K562 (cell line): ENCODE measurements around the gene C12orf60. TPM values are rescaled to one million over a fixed set of nuclear protein-coding genes. Genes with fewer than 3 reads are reported as not detected.

Source experiments
- ATAC-seq: fragments of 200-7000 bp; cut with Tn5 transposase; 3 replicates; pipeline ENCODE4 v1.9.1; 2020; ENCODE audit warnings: moderate library complexity
- BruUV-seq: library from RNA; stranded (reverse); fragments of 400-500 nt; replicated peaks from 2 replicates; lab custom pipeline; 2021; lab: Mats Ljungman, UMichigan
- CTCF ChIA-PET: fragments of 300-600 bp; formaldehyde crosslinking; extraction: SDS; loops from one replicate; lab custom pipeline; 2021; ENCODE audit warnings: low intra/inter-chr PET ratio; lab: Yijun Ruan, JAX
- POLR2A ChIA-PET: fragments of 300-600, 350-650 bp; sonication (Branson Sonifier 250); formaldehyde crosslinking; extraction: SDS; loops from one replicate; lab custom pipeline; 2021; ENCODE audit warnings: antibody characterized with exemption, inconsistent platforms; lab: Yijun Ruan, JAX
- DNase-seq, 4 experiments: peaks; one replicate each; pipeline versions ENCODE4 v3.0.0 to v3.0.0-alpha.2; 2011 to 2018; ENCODE audit warnings: low spot score in 3 of 4, mixed read lengths in 3 of 4; ENCODE audit errors: extremely low read depth in 1 of 4
- FAIRE-seq: peaks from 2 replicates; lab custom pipeline; 2011; peaks lifted over from hg19 to GRCh38; lab: Jason Lieb, UNC
- H2AFZ ChIP-seq: 2 replicates; pipeline ENCODE4 v1.6.0; 2011; ENCODE audit warnings: low read depth, low read length, control low read depth, inconsistent platforms
- H3K27ac ChIP-seq: fragments of 200-600 bp; 3 replicates; pipeline ENCODE4 v1.8.0; 2011; ENCODE audit warnings: low read depth, mild to moderate bottlenecking, control low read depth, inconsistent platforms, low read length, moderate library complexity, mixed read lengths; ENCODE audit errors: extremely low read depth
- H3K27me3 ChIP-seq, 2 experiments: fragments of 300-600 bp in 1 of 2; 2 replicates in 1 of 2; 3 replicates in 1 of 2; pipeline versions ENCODE4 v1.6.0 to v1.8.0; 2011; ENCODE audit warnings: inconsistent platforms in 2 of 2, low read length in 2 of 2, mild to moderate bottlenecking in 1 of 2, mixed read lengths in 1 of 2, moderate library complexity in 1 of 2; ENCODE audit not compliant: control insufficient read depth in 2 of 2, insufficient read depth in 2 of 2
- H3K36me3 ChIP-seq: fragments of 300-600 bp; 3 replicates; pipeline ENCODE4 v1.8.0; 2011; ENCODE audit warnings: mild to moderate bottlenecking, low read length, inconsistent platforms; ENCODE audit not compliant: control insufficient read depth, insufficient read depth
- H3K4me1 ChIP-seq, 2 experiments: fragments of 200-600 bp in 1 of 2; replicated peaks in 1 of 2; 2 replicates in 1 of 2; 3 replicates in 1 of 2; pipeline versions ENCODE4 v1.5.1 to v1.8.0; 2011; ENCODE audit warnings: inconsistent platforms in 2 of 2, low read length in 2 of 2, mild to moderate bottlenecking in 1 of 2, mixed read lengths in 1 of 2, moderate library complexity in 1 of 2; ENCODE audit not compliant: control insufficient read depth in 2 of 2, insufficient read depth in 2 of 2
- H3K4me2 ChIP-seq: 2 replicates; pipeline ENCODE4 v1.6.1; 2011; ENCODE audit warnings: low read length, control low read depth, inconsistent platforms, mixed read lengths; ENCODE audit not compliant: insufficient read depth
- H3K4me3 ChIP-seq: fragments of 200-600 bp; sonication (generic), shearing (Covaris generic); 2 replicates; pipeline ENCODE4 v1.5.1; 2016; ENCODE audit warnings: control low read depth, inconsistent platforms
- H3K79me2 ChIP-seq: fragments of 200-600 bp; 3 replicates; pipeline ENCODE4 v1.8.0; 2011; ENCODE audit warnings: low read length, inconsistent platforms; ENCODE audit not compliant: control insufficient read depth, insufficient read depth
- H3K9ac ChIP-seq, 2 experiments: 2 replicates each; pipeline versions ENCODE4 v1.6.0 to v1.6.1; 2011; ENCODE audit warnings: low read depth in 2 of 2, low read length in 2 of 2, control low read depth in 1 of 2, inconsistent platforms in 1 of 2, mild to moderate bottlenecking in 1 of 2, mixed read lengths in 1 of 2; ENCODE audit not compliant: insufficient read depth in 1 of 2
- H3K9me1 ChIP-seq: one replicate; pipeline ENCODE4 v1.6.0; 2011; ENCODE audit warnings: inconsistent platforms, mild to moderate bottlenecking, low read length, moderate library complexity; ENCODE audit not compliant: control insufficient read depth, insufficient read depth
- H3K9me3 ChIP-seq: replicated peaks from 2 replicates; pipeline ENCODE4 v1.5.1; 2011; ENCODE audit warnings: low read depth, low read length, inconsistent platforms; ENCODE audit not compliant: control insufficient read depth, insufficient read depth
- H4K20me1 ChIP-seq: replicated peaks from 2 replicates; pipeline ENCODE4 v1.6.1; 2011; ENCODE audit warnings: low read length, inconsistent platforms, mixed read lengths; ENCODE audit not compliant: control insufficient read depth, insufficient read depth
- ATF7 ChIP-seq: fragments of 450-650 bp; IDR thresholded peaks from 2 replicates; pipeline ENCODE4 v1.7.1; 2014; ENCODE audit warnings: mild to moderate bottlenecking, moderate library complexity
- BMI1 ChIP-seq: fragments of 150-350 bp; IDR thresholded peaks from 2 replicates; pipeline ENCODE4 v1.6.1; 2014; ENCODE audit warnings: low read length
- CEBPB ChIP-seq: fragments of 450-650 bp; IDR thresholded peaks from 2 replicates; pipeline ENCODE4 v1.6.1; 2016; ENCODE audit warnings: missing genetic modification characterization, missing compliant biosample characterization
- CHD1 ChIP-seq: fragments of 200-600 bp; sonication (generic); IDR thresholded peaks from one replicate; pipeline ENCODE4 v1.6.1; 2012; ENCODE audit warnings: mild to moderate bottlenecking, moderate library complexity, low read length, inconsistent platforms
- HIVEP1 ChIP-seq: fragments of 250-450 bp; sonication (Bioruptor Pico); IDR thresholded peaks from 2 replicates; pipeline ENCODE4 v1.4.0; 2020; ENCODE audit warnings: mild to moderate bottlenecking
- NCOA4 ChIP-seq: fragments of 450-650 bp; IDR thresholded peaks from 2 replicates; pipeline ENCODE4 v1.6.1; 2018; ENCODE audit warnings: mild to moderate bottlenecking; ENCODE audit not compliant: partially characterized antibody
- TAL1 ChIP-seq: fragments of 450-650 bp; IDR thresholded peaks from 2 replicates; pipeline ENCODE4 v1.6.1; 2016; ENCODE audit warnings: mild to moderate bottlenecking
- ZNF347 ChIP-seq: fragments of 450-650 bp; formaldehyde crosslinking; IDR thresholded peaks from 2 replicates; pipeline ENCODE4 v1.4.0; 2020; ENCODE audit warnings: low read depth, mild to moderate bottlenecking, moderate library complexity
- ZNF830 ChIP-seq: fragments of 250-450 bp; sonication (Bioruptor Pico); IDR thresholded peaks from 2 replicates; pipeline ENCODE4 v1.5.0; 2021; ENCODE audit warnings: mild to moderate bottlenecking
- WGBS: fragments of 100-300 bp; shearing (Covaris generic); methylation state at CpG from one replicate; pipeline ENCODE4 v1.1.6; 2016; ENCODE audit warnings: low coverage, mixed read lengths; ENCODE audit not compliant: insufficient coverage; ENCODE audit errors: missing lambda C conversion rate; 5-methylcytosine and 5-hydroxymethylcytosine counted together
- in situ Hi-C: fragments of 300-500 bp; cut with MboI; formaldehyde crosslinking; loops from 4 replicates; pipeline ENCODE4 v1.15.0; 2018; ENCODE audit warnings: inconsistent platforms, mixed read lengths
- intact Hi-C: fragments of 100-400 bp; cut with micrococcal nuclease; formaldehyde crosslinking; loops from 2 replicates; pipeline ENCODE4 v1.14.2; 2022
- polyA plus RNA-seq, 8 experiments: library from polyadenylated mRNA; depleted of rRNA in 4 of 8; stranded (reverse) in 5 of 8; unstranded in 3 of 8; fragments of >200 nt; fragmentation: Nextera tagmentation in 2 of 8; fragmentation: Illumina TruSeq in 1 of 8; extraction: Ambion mirVana in 2 of 8; extraction: Trizol in 1 of 8; gene quantifications; 2 replicates each; pipeline versions ENCODE4 v1.2.1 to v1.2.3, GENCODE V29; 2011 to 2014; ENCODE audit warnings: inconsistent platforms in 1 of 8, missing spikeins in 1 of 8
- total RNA-seq, 7 experiments: library from RNA; depleted of rRNA in 6 of 7; stranded (reverse); fragments of >200 nt in 6 of 7; fragmentation: Illumina TruSeq in 2 of 7; extraction: Trizol in 2 of 7; gene quantifications; 2 replicates each; pipeline versions ENCODE4 v1.2.1 to v1.2.3, GENCODE V29; 2011 to 2021; ENCODE audit warnings: low replicate concordance in 1 of 7
- TF ChIP-seq, protein P1 (sequence below): fragments of 450-650 bp; IDR thresholded peaks from 2 replicates; pipeline ENCODE4 v1.6.1; 2016; ENCODE audit warnings: low read depth, mild to moderate bottlenecking, moderate library complexity
- TF ChIP-seq, protein P2 (sequence below): fragments of 250-450 bp; sonication (Bioruptor Pico); IDR thresholded peaks from 2 replicates; pipeline ENCODE4 v1.4.0; 2020; ENCODE audit warnings: mild to moderate bottlenecking, moderate library complexity, borderline replicate concordance
- TF ChIP-seq, protein P3 (sequence below): sonication (generic); formaldehyde crosslinking; IDR thresholded peaks from 2 replicates; pipeline ENCODE4 v1.8.0; 2022; ENCODE audit warnings: missing genetic modification reagents, mild to moderate bottlenecking, borderline replicate concordance
- TF ChIP-seq, protein P4 (sequence below): fragments of 450-650 bp; formaldehyde crosslinking; IDR thresholded peaks from 2 replicates; pipeline ENCODE4 v1.4.0; 2022; ENCODE audit warnings: mild to moderate bottlenecking, moderate library complexity

The C12orf60 gene
- total and polyA plus RNA-seq, 9 of the 15 experiments (the other 6 are each of a cell fraction or from before 2014, with no cell fraction given) = 0.41 to 4.4 (median 2.5) TPM

DNA sequence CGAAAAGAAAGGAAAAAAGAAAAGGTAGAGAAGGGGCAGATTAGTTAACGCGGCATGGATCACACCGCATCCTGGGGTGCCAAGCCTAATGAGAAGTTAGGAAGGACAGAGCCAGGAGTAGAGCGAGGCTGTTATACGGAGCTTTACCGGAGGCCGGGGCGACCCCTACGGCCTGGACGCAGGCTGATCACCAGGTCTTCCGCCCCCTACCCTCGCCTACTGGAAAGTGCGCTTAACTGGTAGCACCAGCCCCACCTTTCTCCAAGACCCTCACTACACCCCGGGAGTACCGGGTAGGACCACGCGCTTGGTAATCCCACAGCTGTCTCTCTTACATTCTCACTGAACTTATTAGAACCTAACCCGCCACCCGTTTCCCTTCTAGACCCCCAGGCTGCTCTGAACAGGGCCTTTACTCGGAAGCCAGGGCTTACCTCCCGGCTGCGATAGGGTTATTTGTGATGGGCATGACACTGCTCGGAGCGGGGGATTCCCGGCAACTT lies 34.0 kb upstream of the C12orf60 start:
- Histone ChIP-seq H3K9me1 (no peaks in the 10 kb centered on the region), H3K79me2 (no peaks in the 10 kb centered on the region), H2AFZ (no peak overlapping the region), H3K36me3 (no peaks in the 10 kb centered on the region), H3K4me3 (no peak overlapping the region), H4K20me1 (no peaks in the 10 kb centered on the region), H3K9me3 (no peaks in the 10 kb centered on the region), H3K4me1 (no peaks in the 10 kb centered on the region; a peak in 1 of 5 replicates), H3K27me3 (peaks cover 0 to 12% of the 10 kb centered on the region in 2 experiments; a peak in 1 of 5 replicates), H3K9ac (no peak overlapping the region), H3K4me2 (no peak overlapping the region), H3K27ac (no peak overlapping the region)
- intact Hi-C loops (no loop called here), in situ Hi-C loops (no loop called here)
- no peak for FAIRE-seq
- CTCF ChIA-PET = no interaction called here
- ATAC-seq = no peak
- 79% methylated on average over 14 of the region's 26 CpGs for WGBS
- no peak for DNase-seq
- BruUV-seq = no TSS peak
- POLR2A ChIA-PET = no interaction called here
- TF ChIP-seq ATF7 (no peak), CHD1 (no peak), BMI1 (no peak), TAL1 (no peak), HIVEP1 (CRISPR knock-in tag) (no peak), ZNF830 (no peak), ZNF347 (CRISPR knock-in tag) (no peak), NCOA4 (no peak), CEBPB (tag) (no peak)
- TF ChIP-seq, protein P1, sequence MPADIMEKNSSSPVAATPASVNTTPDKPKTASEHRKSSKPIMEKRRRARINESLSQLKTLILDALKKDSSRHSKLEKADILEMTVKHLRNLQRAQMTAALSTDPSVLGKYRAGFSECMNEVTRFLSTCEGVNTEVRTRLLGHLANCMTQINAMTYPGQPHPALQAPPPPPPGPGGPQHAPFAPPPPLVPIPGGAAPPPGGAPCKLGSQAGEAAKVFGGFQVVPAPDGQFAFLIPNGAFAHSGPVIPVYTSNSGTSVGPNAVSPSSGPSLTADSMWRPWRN = no peak
- TF ChIP-seq, protein P2, sequence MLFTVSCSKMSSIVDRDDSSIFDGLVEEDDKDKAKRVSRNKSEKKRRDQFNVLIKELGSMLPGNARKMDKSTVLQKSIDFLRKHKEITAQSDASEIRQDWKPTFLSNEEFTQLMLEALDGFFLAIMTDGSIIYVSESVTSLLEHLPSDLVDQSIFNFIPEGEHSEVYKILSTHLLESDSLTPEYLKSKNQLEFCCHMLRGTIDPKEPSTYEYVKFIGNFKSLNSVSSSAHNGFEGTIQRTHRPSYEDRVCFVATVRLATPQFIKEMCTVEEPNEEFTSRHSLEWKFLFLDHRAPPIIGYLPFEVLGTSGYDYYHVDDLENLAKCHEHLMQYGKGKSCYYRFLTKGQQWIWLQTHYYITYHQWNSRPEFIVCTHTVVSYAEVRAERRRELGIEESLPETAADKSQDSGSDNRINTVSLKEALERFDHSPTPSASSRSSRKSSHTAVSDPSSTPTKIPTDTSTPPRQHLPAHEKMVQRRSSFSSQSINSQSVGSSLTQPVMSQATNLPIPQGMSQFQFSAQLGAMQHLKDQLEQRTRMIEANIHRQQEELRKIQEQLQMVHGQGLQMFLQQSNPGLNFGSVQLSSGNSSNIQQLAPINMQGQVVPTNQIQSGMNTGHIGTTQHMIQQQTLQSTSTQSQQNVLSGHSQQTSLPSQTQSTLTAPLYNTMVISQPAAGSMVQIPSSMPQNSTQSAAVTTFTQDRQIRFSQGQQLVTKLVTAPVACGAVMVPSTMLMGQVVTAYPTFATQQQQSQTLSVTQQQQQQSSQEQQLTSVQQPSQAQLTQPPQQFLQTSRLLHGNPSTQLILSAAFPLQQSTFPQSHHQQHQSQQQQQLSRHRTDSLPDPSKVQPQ = no peak
- TF ChIP-seq, protein P3, sequence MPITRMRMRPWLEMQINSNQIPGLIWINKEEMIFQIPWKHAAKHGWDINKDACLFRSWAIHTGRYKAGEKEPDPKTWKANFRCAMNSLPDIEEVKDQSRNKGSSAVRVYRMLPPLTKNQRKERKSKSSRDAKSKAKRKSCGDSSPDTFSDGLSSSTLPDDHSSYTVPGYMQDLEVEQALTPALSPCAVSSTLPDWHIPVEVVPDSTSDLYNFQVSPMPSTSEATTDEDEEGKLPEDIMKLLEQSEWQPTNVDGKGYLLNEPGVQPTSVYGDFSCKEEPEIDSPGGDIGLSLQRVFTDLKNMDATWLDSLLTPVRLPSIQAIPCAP (CRISPR knock-in tag) = no peak
- TF ChIP-seq, protein P4, sequence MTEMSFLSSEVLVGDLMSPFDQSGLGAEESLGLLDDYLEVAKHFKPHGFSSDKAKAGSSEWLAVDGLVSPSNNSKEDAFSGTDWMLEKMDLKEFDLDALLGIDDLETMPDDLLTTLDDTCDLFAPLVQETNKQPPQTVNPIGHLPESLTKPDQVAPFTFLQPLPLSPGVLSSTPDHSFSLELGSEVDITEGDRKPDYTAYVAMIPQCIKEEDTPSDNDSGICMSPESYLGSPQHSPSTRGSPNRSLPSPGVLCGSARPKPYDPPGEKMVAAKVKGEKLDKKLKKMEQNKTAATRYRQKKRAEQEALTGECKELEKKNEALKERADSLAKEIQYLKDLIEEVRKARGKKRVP = no peak
